Measurements from ENCODE around the gene HAGHL. TPM values are rescaled to one million over a fixed set of nuclear protein-coding genes. Genes with fewer than 3 reads are reported as not detected.
A peak's percentile ranks its signal among the peaks of the same experiment; 100 is the strongest.
"Not testable (repeated sequence)": the region's sequence is repeated elsewhere in the genome, so short reads cannot be mapped to it uniquely, and the experiment has no call there.

HAGHL gene
- total RNA-seq, 1 donor = 22.6 TPM

- DNase-seq (ENCODE audit: low read depth in 2 of 3, low spot score in 2 of 3) = no peak
Observed at GRCh38 chr16:732332-732731, 5.4 kb downstream of the HAGHL start.

- no peak for DNase-seq (ENCODE audit: low read depth in 2 of 3, low spot score in 2 of 3)
Observed at GRCh38 chr16:732936-733335, 6.0 kb downstream of the HAGHL start.

GRCh38 chr16:733382-734207 lies 6.7 kb downstream of the HAGHL start:
- peak in 1 of 3 donors; percentile 46 for DNase-seq (ENCODE audit: low read depth in 2 of 3, low spot score in 2 of 3)

- no peak for DNase-seq (ENCODE audit: low read depth in 2 of 3, low spot score in 2 of 3)
Observed at GRCh38 chr16:734208-734980, 7.5 kb downstream of the HAGHL start.

- no peak for DNase-seq (ENCODE audit: low read depth in 2 of 3, low spot score in 2 of 3)
Observed at GRCh38 chr16:734981-735881, 8.3 kb downstream of the HAGHL start.

GRCh38 chr16:735982-736453 lies 9.1 kb downstream of the HAGHL start:
- DNase-seq (ENCODE audit: low read depth in 2 of 3, low spot score in 2 of 3) = no peak

- no peak for DNase-seq (ENCODE audit: low read depth in 2 of 3, low spot score in 2 of 3)
Observed at GRCh38 chr16:736936-737481, 10.1 kb downstream of the HAGHL start.

- DNase-seq (ENCODE audit: low read depth in 2 of 3, low spot score in 2 of 3) = no peak
Observed at GRCh38 chr16:739560-740458, 12.9 kb downstream of the HAGHL start.

GRCh38 chr16:740459-740763 lies 13.5 kb downstream of the HAGHL start:
- DNase-seq (ENCODE audit: low read depth in 2 of 3, low spot score in 2 of 3) = no peak

- DNase-seq (ENCODE audit: low read depth in 2 of 3, low spot score in 2 of 3) = peak; percentile 90 to 97 (median 91)
Observed at GRCh38 chr16:740764-741505, 14.0 kb downstream of the HAGHL start, which contains the start of gene CIAO3. Gene CIAO3 (minus strand): TSS chr16:740997. CDS start chr16:740985, 12 bp downstream.

- DNase-seq (ENCODE audit: low read depth in 2 of 3, low spot score in 2 of 3) = no peak
Observed at GRCh38 chr16:741986-742629, 15.2 kb downstream of the HAGHL start.

GRCh38 chr16:742894-743293 lies 16.0 kb downstream of the HAGHL start:
- DNase-seq (ENCODE audit: low read depth in 2 of 3, low spot score in 2 of 3) = not testable (repeated sequence)

GRCh38 chr16:743794-744500 lies 17.0 kb downstream of the HAGHL start:
- DNase-seq (ENCODE audit: low read depth in 2 of 3, low spot score in 2 of 3) = no peak

GRCh38 chr16:745739-746138 lies 18.8 kb downstream of the HAGHL start:
- DNase-seq (ENCODE audit: low read depth in 2 of 3, low spot score in 2 of 3) = peak in 2 of 3 donors; percentile 48 to 54

GRCh38 chr16:746637-747036 lies 19.7 kb downstream of the HAGHL start:
- no peak for DNase-seq (ENCODE audit: low read depth in 2 of 3, low spot score in 2 of 3)

GRCh38 chr16:747978-748746 lies 21.3 kb downstream of the HAGHL start:
- DNase-seq (ENCODE audit: low read depth in 2 of 3, low spot score in 2 of 3) = no peak

- DNase-seq (ENCODE audit: low read depth in 2 of 3, low spot score in 2 of 3) = no peak
Observed at GRCh38 chr16:749010-749409, 22.1 kb downstream of the HAGHL start.

All from hematopoietic multipotent progenitor cell (in vitro differentiated cells).